Nucleus accumbens (tissue), 56 donors: Measurements from ENCODE around the gene B3GALT5.

Experiments
- DNase-seq, 56 donors: peaks; one replicate each; lab custom pipeline; 2025; lab: John Stamatoyannopoulos, UW

Gene B3GALT5

DNA sequence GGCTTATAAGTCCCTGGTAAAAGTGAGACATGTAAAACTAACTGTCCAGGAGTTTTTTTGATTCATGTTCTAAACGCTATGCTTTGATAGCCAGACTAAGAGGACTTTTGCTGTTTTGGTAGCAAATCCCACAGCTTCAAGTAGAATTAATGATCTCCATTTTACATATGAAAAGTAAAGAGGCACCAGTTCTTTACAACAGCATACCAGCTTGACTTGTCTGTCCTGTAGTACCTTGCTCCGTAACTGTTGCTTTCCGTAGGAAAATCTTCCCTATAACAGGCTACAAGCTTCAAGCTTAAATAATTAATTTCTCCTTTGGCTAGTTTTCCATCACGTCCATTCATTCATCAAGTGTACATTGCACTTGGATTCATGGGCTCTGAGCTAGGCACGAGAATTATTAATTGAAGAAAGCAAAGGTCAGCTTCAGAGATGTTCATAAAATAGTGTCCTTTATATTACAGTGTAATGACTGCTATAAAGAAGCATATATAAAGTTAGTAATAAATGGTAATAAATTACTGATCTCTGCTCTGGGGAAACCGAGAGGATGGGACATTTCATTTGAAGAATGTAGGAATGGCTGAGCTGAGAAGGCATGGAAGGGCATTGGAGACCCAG is 29.2 kb downstream of the B3GALT5 start:
- no peak for DNase-seq

DNA sequence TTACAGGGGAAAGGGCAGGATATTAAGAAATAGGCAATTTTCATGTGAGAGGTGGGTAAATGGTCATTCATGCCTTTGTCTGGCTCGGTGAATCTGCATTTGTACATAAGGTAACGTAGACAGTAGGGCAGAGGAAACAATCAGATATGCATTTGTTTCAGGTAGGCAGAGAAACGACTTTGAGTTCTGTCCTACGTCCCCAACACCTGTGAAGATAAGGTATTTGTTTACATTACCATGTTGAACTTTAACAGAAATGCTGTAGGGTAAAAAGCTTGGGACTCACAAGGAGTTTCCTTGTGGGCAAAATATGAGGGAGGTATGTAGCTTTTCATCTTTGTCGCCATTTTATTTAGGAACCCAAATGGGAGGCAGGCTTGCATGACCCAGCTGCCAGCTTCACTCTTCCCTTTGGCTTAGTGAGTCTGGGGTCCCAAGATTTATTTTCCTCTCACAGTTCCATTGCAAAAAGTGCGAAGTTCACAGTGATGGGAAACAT is 31.4 kb downstream of the B3GALT5 start:
- DNase-seq: no peak

DNA sequence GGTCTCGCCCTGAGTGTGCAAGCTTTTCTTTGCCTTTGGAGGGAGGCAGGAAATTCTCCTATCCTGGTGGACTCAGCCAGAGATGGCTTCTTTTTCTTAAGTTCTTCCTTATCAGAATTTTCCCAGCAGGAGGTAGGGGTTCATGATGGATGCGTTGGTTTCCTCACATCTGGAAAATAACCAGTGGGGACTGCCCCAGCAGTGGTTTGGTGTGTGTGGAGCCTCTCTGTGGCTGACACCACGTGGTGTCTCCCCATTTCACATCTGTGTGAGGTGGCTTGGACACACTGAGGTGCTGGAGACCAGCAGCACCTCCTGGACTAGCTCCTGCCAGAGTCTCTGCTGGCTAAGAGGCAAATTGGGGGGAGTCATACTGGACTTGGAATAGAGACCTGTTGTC is 32.6 kb downstream of the B3GALT5 start:
- no peak for DNase-seq

DNA sequence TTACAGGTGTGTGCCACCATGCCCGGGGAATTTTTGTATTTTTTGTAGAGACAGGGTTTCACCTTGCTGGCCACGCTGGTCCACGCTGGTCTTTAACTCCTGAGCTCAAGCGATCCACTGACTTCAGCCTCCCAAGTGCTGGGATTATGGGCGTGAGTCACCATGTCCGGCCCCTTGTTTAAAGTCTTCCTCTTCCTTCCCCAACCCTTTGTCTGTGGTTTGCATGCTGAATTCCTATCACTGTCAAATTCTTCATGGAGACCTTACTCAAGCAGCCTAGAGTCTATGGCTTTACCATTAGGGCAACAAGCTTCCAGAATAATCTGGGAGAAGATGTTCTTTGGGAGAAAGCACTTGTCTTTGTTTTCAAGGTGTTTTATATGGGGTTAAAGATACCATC is 34.7 kb downstream of the B3GALT5 start:
- DNase-seq: no peak

DNA sequence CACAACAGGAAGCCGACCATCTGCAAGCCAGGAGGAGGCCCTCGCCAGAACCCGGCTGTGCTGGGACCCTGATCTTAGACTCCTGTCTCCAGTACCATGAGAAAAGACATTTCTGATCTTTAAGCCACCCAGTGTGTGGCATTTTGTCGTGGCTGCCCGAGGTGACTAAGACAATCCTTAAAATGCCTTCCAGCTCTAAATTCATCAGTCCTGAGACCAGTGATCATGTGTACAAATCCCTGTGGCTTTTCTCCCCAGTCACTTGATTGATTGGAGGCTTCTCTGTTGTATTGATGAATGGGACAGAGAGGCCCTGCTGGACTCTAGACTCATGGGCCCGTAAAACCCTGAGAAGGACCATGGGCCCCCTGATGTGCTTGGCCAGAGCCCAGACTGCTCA is 36.1 kb downstream of the B3GALT5 start:
- DNase-seq: no peak

DNA sequence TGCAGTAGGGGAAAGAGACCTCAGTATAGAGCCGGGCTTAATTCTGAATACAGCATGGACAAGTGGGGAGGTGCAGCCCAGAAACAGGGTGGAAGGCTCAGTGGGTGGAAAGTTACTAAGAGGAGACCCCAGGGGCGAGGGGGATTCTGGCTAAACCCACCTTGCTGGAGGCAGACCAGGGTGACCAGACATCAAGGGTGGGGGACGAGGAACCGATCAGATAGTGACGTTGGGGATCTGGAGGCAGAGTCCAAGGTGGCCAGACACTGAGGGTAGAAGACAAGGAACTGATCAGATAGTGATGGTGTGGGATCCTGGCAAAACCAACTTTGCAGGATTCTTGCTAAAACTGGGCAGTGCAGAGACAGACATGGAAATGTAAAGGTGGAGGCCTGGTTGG is 36.8 kb downstream of the B3GALT5 start:
- DNase-seq: no peak

DNA sequence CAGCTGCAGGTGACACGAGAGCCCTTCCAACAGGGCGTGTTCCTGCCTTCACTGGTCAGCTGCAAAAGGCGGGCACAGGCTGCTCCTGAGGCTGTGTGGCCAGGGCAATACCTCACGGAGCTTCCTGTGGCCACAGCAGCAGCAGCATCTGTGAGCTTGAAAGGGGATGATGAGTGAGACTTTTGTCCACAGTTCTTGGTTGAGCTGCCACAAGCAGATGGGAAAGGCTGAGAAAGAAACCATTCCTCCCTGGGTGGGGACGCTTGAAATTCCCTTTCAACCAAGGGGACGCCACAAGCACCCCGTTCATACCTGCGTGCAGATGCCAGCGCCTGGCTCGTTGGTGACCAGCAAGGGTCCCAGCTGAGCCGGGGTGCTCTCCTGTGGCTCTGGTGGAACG is 37.6 kb downstream of the B3GALT5 start:
- no peak for DNase-seq

DNA sequence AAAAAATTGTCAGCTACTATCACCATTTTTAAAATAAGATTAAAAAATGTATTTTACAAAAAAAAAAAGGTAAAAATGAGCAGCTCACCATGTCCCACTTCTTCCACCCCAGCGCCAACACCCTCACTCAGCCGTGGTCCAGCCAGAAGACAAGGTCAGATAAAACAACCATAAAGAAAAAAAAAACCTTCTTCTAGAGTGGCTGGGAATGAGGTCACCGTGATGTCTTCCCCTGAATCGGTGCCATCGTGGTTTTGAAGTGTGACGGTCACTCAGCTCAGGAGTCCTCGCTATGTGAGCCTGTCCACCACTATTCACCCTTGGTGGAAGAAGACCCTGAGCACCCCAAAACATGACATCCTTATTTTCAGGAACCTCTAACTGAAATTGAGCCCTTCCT is 38.1 kb downstream of the B3GALT5 start:
- no peak for DNase-seq

DNA sequence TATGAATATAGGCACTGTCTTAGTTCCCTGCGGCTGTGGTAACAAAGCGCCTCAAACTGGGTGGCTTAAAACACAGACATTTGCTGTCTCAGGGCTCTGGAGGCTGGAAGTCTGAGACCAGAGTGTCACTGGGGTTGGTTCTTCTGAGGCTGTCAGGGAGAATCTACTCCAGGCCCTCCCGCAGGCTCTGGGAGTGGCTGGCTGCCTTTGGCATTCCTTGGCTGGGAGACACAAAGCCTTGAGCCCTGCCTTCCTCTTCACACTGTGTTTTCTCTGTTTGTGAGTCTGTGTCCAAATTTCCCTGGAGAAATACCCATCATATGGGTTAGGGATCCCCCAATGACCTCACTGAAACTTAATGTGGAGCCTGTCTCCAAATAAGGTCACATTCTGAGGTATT is 38.5 kb downstream of the B3GALT5 start:
- no peak for DNase-seq

DNA sequence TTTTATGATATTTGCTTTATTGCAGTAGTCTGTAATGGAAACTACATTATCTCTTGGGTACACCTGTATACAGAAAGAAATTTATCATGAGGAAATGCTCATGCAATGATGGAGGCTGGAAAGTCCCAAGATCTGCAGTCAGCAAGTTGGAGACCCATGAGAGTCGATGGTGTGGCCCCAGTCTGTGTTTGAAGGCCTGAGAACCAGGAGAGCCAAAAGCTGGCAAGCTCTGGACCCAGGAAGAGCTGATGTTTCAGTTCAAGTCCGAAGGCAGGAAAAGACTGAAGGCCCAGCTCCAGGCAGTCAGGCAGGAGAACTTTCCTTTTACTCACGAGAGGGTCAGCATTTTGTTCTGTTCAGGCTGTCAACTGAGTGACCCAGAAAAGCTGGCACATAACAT is 42.2 kb downstream of the B3GALT5 start:
- DNase-seq: no peak

DNA sequence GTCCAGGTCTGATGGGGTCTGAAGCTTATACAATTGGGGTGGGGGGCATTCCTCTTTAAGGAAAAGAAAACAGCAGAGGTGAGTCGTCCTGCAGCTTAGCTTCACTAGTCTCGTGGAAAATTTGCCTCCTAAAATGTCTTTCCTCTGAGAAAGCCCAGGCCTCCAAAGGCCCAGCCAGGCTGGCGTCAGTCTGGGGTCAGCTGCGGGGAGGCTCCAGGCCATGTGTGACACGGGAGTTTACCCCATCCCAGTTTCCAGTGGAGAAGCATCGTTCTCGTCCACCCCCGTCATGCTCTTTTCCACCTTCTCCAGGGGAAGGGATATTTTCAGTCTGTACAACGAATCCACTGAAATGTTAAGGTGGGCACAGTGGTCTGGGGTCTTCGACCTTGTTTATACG is 42.8 kb downstream of the B3GALT5 start:
- no peak for DNase-seq

DNA sequence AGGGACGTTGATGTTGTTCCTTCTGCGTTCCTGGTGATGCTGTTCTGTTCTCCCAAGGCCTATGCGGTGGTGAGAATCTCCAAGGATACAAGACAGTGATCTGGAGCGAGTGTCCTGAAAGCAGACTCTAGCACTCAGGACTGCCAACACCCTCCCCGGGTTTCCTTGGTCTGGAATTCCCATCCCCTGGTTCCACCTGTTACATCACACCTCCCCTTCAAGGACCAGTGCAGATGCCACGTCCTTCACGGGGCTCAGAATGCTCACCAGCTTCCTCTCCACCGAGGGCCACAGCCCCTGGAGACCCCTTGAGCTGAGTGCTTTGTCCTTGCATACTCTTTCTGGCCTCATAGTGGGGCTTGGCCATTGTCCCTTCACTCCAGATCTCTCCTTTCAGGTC is 43.5 kb downstream of the B3GALT5 start:
- DNase-seq: no peak

DNA sequence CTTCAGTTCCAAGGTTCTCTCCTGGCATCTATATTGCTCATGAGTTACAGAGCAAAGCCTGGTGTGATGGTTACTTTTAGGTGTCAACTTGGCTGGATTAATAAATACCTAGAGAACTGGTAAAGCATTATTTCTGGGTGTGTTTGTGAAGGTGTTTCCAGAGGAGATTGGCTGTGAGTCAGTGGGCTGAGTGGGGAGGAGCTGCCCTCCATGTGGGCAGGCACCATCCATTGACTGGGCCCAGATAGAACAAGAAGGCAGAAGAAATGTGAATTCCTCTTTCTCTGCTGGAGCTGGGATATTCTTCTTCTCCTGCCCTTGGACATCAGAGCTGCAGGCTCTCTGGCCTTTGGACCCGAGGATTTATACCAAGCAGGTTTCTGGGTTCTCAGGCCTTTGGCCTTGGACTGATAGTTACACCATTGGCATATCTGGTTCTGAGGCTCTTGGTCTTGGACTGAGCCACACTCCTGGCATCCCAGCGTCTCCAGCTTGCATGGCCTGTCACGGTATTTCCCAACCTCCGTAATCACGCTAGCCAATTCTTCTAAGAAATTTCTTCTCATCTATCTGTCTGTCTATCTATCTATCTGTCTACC is 44.5 kb downstream of the B3GALT5 start:
- DNase-seq: no peak

DNA sequence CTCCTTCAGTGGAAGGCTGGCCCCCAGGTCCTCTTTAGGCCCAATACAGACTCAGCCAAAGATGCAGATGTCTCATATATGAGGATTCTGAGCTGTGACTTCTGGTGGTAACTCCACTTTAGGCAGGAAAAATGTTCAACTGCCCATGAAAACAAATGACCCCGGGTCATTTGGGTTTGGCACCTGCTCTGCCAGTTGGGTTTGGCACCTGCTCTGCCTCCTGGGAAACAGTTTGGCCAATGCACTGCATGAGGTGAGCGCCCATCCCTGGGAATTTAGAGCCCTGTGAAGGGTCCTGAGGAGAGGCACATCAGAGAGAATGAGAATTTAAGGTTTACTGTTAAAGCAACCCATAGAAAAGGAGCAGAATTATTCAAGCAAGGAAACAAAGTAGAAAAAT is 45.3 kb downstream of the B3GALT5 start:
- no peak for DNase-seq

DNA sequence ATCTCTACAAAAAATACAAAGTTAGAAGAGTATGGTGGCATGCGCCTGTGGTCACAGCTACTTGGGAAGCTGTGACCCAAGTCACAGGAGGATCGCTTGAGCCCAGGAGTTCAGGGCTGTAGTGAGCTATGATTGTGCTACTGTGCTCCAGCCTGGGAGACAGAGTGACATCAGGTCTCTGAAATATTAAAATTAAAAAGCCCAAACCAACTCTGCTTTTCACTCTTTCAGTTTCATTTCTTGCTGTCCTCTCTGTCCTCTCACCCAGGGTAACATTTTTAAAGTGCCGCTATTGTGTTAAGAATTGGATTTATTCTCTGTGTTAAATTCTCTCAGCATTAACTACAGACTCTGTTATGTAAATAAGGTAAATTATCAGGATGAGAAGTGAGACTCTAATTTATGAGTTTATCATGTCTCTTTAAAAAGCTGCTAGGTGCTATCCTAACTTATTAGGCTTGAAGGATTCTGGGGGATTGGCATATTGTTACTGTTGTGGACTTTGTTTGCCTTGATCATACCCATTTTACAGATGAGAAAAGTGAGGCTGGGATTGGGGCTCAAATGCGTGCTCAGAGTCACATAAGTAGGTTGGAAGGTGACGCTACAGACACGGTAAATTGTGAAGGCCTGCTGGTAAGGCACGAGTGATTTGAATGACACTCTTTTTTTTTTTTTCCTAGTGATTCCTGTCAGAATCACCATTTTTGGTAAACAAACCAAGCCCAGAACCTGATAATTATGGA is 46.5 kb downstream of the B3GALT5 start:
- DNase-seq: no peak

DNA sequence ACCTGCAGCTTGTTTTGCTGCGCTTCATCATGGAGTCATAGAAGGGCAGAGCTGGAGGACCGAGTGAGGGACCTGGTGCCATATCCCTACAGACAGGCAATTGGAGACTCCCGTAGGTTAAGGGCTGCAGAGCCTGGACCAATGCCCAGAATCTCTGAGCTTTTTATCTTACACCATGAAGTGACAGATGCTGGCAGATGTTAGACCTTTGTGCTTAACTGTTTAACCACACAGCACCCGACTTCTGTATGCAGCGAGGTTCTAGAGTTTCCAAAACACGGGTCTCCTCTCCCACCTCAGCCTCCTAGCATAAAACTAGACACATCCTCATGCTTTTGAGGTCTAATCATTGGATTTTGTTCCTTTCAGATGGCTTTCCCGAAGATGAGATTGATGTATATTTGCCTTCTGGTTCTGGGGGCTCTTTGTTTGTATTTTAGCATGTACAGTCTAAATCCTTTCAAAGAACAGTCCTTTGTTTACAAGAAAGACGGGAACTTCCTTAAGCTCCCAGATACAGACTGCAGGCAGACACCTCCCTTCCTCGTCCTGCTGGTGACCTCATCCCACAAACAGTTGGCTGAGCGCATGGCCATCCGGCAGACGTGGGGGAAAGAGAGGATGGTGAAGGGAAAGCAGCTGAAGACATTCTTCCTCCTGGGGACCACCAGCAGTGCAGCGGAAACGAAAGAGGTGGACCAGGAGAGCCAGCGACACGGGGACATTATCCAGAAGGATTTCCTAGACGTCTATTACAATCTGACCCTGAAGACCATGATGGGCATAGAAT is 47.6 kb downstream of the B3GALT5 start:
- DNase-seq: peak in 1 of 56 donors; percentile 13

DNA sequence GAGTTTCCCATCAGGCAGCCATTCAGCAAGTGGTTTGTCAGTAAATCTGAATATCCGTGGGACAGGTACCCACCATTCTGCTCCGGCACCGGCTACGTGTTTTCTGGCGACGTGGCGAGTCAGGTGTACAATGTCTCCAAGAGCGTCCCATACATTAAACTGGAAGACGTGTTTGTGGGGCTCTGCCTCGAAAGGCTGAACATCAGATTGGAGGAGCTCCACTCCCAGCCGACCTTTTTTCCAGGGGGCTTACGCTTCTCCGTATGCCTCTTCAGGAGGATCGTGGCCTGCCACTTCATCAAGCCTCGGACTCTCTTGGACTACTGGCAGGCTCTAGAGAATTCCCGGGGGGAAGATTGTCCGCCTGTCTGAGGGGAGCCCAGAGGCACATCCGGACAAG is 48.4 kb downstream of the B3GALT5 start:
- no peak for DNase-seq

DNA sequence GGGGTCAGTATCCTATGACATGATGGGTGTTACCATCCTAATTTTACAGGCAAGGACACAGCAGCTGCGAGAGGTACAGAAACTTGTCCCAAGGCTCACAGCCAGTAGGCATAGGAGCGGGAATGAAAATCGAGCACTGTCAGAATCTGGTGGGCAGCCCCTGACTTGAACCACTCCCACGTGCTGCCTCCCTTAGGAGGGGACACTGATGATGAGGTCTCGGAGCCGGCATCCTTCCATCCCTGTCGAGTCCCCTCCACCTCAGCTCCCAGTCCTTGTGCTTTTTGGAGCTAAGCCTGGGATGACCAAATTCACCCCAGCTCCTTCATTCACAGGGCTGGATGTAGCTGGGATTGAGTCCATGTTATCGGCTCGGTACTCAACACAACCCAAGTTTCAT is 49.0 kb downstream of the B3GALT5 start:
- DNase-seq: no peak

DNA sequence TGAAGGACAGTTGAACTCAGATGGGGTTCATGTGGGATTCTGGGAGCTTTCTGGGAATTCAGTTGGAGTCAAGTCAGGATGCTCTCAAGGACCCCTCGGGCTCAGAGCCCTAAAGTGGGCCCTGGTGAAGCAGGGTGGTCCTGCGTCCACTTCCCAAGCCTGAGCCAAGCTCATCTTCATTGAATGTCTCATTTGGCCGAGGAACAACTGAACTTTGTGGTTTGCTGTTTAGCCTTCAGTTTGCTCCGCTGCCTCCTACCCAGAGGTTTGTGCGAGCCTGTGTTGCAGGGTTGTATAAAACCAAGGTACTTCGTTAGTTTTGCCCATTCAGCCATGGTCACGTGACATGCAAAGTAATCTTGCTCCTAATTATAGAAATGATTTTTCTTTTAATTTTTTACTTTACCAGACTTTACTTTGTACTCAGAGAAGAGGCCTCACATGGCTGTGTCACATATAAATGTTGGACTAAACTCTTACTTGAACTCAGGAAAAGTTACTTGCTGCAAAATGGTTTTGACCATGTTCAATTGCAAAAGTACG is 49.7 kb downstream of the B3GALT5 start:
- no peak for DNase-seq

DNA sequence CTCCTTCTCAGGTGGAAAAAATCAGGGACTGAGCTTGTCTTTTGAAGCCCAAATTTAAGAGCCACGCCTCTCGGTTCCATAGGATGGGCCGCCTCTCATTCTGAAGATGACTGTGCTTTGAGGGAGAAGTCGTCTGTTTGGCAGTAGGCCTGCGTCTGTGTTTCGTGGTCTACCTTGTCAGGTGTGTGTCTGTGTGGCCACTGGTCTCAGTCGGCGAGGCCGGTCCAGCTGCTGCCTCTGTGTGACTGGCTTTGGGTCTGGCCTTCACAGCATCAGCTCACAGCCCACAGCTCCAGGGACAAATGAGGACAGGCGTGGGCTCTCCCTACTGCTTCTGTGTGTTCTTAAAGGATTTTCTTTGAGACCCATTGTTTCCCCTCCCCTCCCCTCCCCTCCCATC is 50.3 kb downstream of the B3GALT5 start:
- DNase-seq: no peak
